Measurements from ENCODE around the gene BTBD19. TPM values are rescaled to one million over a fixed set of nuclear protein-coding genes. Genes with fewer than 3 reads are reported as not detected.

Gene BTBD19
- total and polyA plus RNA-seq, 9 of the 15 experiments (the other 6 are each of a cell fraction or from before 2014, with no cell fraction given): 0.22 to 2.0 (median 0.95) TPM

GRCh38 chr1:44826375-44827196 lies 18.3 kb downstream of the BTBD19 start (continued):
- TF ChIP-seq RERE (CRISPR knock-in tag; IDR thresholded peaks at IDR 0.05; ENCODE audit: borderline replicate concordance) (0 out of 2 replicates have a peak, but pooled peaks have one; percentile 28), L3MBTL2 (IDR thresholded peaks at IDR 0.05) (peak; percentile 71; the same call in 1 of the 2 replicates), NRF1 (conservative IDR thresholded peaks at IDR 0.05 in 1 of 2, IDR thresholded peaks at IDR 0.05 in 1 of 2) (peak; percentile 66 to 69), NFIC (IDR thresholded peaks at IDR 0.05) (peak; percentile 22; the same call in 1 of the 2 replicates)

All from K562 (cell line).